Right lobe of liver (tissue), 4 donors: ENCODE results near the gene SETBP1.

ENCODE experiments used
- POLR2A ChIP-seq: fragments of 450-650 bp; IDR thresholded peaks from one replicate; pipeline ENCODE4 v1.6.1; 2017; ENCODE audit warnings: antibody characterized with exemption, mild to moderate bottlenecking
- TF ChIP-seq, protein P1 (sequence below), 4 donors: fragments of 200-600 bp in 3 of 4; fragments of 450-650 bp in 1 of 4; IDR thresholded peaks; one replicate each; pipeline versions ENCODE4 v1.5.1 to v1.8.0; 2016 to 2022; ENCODE audit warnings: antibody characterized with exemption in 4 of 4, mild to moderate bottlenecking in 2 of 4
- donor health status: DM: no; HTN: no; CAD: no.
- donor health status: DM: no; HTN: no; CAD: no.
- donor health status: DM: no; HTN: yes; CAD: no.

DNA sequence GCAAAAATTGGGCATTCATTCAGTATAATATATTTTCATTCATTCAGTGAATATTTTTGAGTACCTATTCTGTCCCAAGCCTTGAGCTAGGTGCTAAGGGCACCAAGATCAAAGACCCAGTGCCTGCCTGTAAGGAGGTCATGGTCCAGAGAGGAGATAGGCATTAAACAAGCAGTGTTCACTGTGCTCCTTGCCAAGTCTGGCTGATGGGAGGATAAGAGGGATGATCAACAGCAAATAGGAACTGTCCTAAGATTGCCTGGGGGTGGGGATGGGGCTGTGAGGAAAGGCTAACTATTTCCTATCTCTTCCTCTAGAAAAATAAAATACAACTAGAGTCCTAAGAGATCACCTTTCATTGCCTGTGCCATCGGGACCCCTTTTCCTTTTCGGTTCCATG, 60.4 kb downstream of the SETBP1 start:
- TF ChIP-seq, protein P1, sequence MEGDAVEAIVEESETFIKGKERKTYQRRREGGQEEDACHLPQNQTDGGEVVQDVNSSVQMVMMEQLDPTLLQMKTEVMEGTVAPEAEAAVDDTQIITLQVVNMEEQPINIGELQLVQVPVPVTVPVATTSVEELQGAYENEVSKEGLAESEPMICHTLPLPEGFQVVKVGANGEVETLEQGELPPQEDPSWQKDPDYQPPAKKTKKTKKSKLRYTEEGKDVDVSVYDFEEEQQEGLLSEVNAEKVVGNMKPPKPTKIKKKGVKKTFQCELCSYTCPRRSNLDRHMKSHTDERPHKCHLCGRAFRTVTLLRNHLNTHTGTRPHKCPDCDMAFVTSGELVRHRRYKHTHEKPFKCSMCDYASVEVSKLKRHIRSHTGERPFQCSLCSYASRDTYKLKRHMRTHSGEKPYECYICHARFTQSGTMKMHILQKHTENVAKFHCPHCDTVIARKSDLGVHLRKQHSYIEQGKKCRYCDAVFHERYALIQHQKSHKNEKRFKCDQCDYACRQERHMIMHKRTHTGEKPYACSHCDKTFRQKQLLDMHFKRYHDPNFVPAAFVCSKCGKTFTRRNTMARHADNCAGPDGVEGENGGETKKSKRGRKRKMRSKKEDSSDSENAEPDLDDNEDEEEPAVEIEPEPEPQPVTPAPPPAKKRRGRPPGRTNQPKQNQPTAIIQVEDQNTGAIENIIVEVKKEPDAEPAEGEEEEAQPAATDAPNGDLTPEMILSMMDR (IDR thresholded peaks at IDR 0.05): no peak
- TF ChIP-seq POLR2A: no peak
